Activated T-cell treated with anti-CD3 and anti-CD28 coated beads, Interleukin-2, amount 50 U/mL, for 24 hours (primary cell): ENCODE measurements around the gene PYM1.

ENCODE experiments used
- DNase-seq: peaks from one replicate; pipeline ENCODE4 v3.0.0-alpha.2; 2020
- H3K27ac Mint-ChIP-seq: 2 replicates; pipeline ENCODE4 v1.8.0; 2020; ENCODE audit warnings: mild to moderate bottlenecking, mixed read lengths
- H3K27me3 Mint-ChIP-seq: 2 replicates; pipeline ENCODE4 v1.8.0; 2020; ENCODE audit warnings: mixed read lengths
- H3K36me3 Mint-ChIP-seq: 2 replicates; pipeline ENCODE4 v1.8.0; 2020; ENCODE audit warnings: low read depth, mixed read lengths
- H3K4me1 Mint-ChIP-seq: 2 replicates; pipeline ENCODE4 v1.8.0; 2020; ENCODE audit warnings: low read depth, mixed read lengths
- H3K4me3 Mint-ChIP-seq: 2 replicates; pipeline ENCODE4 v1.8.0; 2020; ENCODE audit warnings: mild to moderate bottlenecking, moderate library complexity, mixed read lengths
- H3K9me3 Mint-ChIP-seq: 2 replicates; pipeline ENCODE4 v1.8.0; 2020; ENCODE audit warnings: mixed read lengths

Gene PYM1

GRCh38 chr12:55927588-55928502, at the start of gene PYM1:
Gene PYM1, minus strand, starts transcription at chr12:55927894. Its CDS starts 133 bp downstream, at chr12:55927761.
- peaks cover 60% of the 10 kb centered on the region for H3K36me3 Mint-ChIP-seq

DNA sequence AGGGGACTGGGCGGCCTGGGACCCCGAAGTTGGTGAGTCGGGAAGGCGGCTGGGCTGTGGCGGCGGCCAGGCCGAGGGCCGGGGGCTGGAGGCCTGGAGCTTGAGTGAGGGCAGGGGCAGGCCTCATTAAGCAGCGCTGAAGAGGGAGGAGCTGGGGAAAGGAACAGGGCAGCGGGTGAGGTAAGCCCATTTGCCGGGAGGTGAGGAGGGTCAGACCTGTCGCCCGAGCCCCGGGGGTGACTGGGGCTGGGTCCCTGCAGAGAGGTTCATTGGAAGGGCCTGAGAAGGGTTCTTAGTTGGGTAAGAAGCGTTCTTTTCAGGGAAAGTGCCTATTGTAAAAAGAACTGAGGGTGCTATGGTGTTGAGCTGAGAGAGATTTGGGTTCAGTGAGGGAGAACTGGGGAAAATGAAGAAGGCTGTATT, 46.6 kb upstream of the PYM1 start:
- peaks cover 31% of the 10 kb centered on the region for H3K4me1 Mint-ChIP-seq
- no peaks in the 10 kb centered on the region for H3K9me3 Mint-ChIP-seq
- no peak overlapping the region for H3K4me3 Mint-ChIP-seq
- DNase-seq, result no peak
- H3K27ac Mint-ChIP-seq, result no peak overlapping the region
- H3K27me3 Mint-ChIP-seq, result no peaks in the 10 kb centered on the region
- H3K36me3 Mint-ChIP-seq, result peaks cover 23% of the 10 kb centered on the region

More at GRCh38 chr12:55927588-55928502, at the start of gene PYM1:
- peak within 1 kb of the TSS; percentile 91 for H3K4me3 Mint-ChIP-seq
- DNase-seq, result peak; percentile 80
- no peaks in the 10 kb centered on the region for H3K27me3 Mint-ChIP-seq
- H3K4me1 Mint-ChIP-seq, result peaks cover 50% of the 10 kb centered on the region
- H3K9me3 Mint-ChIP-seq, result no peaks in the 10 kb centered on the region
- H3K27ac Mint-ChIP-seq, result peak within 1 kb of the TSS; percentile 98

GRCh38 chr12:55973599-55974307, 46.1 kb upstream of the PYM1 start, which contains the start of gene RAB5B:
Gene RAB5B, plus strand, starts transcription at chr12:55974078. Its CDS starts 12,883 bp downstream, at chr12:55986961.
- Mint-ChIP-seq H3K9me3 (no peaks in the 10 kb centered on the region), H3K4me3 (no peak within 1 kb of the TSS), H3K27ac (no peak within 1 kb of the TSS), H3K36me3 (peaks cover 25% of the 10 kb centered on the region), H3K4me1 (peaks cover 31% of the 10 kb centered on the region), H3K27me3 (no peaks in the 10 kb centered on the region)
- DNase-seq, result peak; percentile 93

- no peak overlapping the region for H3K27ac Mint-ChIP-seq
- H3K36me3 Mint-ChIP-seq, result peaks cover 29% of the 10 kb centered on the region
- no peak overlapping the region for H3K4me3 Mint-ChIP-seq
- no peak for DNase-seq
- H3K4me1 Mint-ChIP-seq, result peaks cover 36% of the 10 kb centered on the region
- no peaks in the 10 kb centered on the region for H3K27me3 Mint-ChIP-seq
- H3K9me3 Mint-ChIP-seq, result no peaks in the 10 kb centered on the region
Measured at GRCh38 chr12:55972911-55973598, 45.4 kb upstream of the PYM1 start.

GRCh38 chr12:55972456-55972855, 44.8 kb upstream of the PYM1 start:
- no peak for DNase-seq
- no peaks in the 10 kb centered on the region for H3K9me3 Mint-ChIP-seq
- H3K36me3 Mint-ChIP-seq, result peaks cover 31% of the 10 kb centered on the region
- H3K4me1 Mint-ChIP-seq, result peaks cover 38% of the 10 kb centered on the region
- H3K4me3 Mint-ChIP-seq, result no peak overlapping the region
- H3K27me3 Mint-ChIP-seq, result no peaks in the 10 kb centered on the region
- no peak overlapping the region for H3K27ac Mint-ChIP-seq

- DNase-seq, result no peak
- peaks cover 36% of the 10 kb centered on the region for H3K4me1 Mint-ChIP-seq
- H3K27me3 Mint-ChIP-seq, result no peaks in the 10 kb centered on the region
- H3K9me3 Mint-ChIP-seq, result no peaks in the 10 kb centered on the region
- no peak overlapping the region for H3K27ac Mint-ChIP-seq
- peaks cover 35% of the 10 kb centered on the region for H3K36me3 Mint-ChIP-seq
- H3K4me3 Mint-ChIP-seq, result no peak overlapping the region
Measured at GRCh38 chr12:55972042-55972441, 44.3 kb upstream of the PYM1 start.

GRCh38 chr12:55970775-55971174, 43.1 kb upstream of the PYM1 start:
- H3K4me3 Mint-ChIP-seq, result no peak overlapping the region
- peaks cover 36% of the 10 kb centered on the region for H3K4me1 Mint-ChIP-seq
- no peaks in the 10 kb centered on the region for H3K27me3 Mint-ChIP-seq
- H3K9me3 Mint-ChIP-seq, result no peaks in the 10 kb centered on the region
- H3K36me3 Mint-ChIP-seq, result peaks cover 35% of the 10 kb centered on the region
- H3K27ac Mint-ChIP-seq, result no peak overlapping the region
- no peak for DNase-seq

GRCh38 chr12:55969356-55969755, 41.7 kb upstream of the PYM1 start:
- Mint-ChIP-seq H3K4me1 (peaks cover 38% of the 10 kb centered on the region), H3K9me3 (no peaks in the 10 kb centered on the region), H3K27ac (peak overlapping the region; percentile 26), H3K4me3 (no peak overlapping the region), H3K27me3 (no peaks in the 10 kb centered on the region), H3K36me3 (peaks cover 35% of the 10 kb centered on the region)
- no peak for DNase-seq

DNA sequence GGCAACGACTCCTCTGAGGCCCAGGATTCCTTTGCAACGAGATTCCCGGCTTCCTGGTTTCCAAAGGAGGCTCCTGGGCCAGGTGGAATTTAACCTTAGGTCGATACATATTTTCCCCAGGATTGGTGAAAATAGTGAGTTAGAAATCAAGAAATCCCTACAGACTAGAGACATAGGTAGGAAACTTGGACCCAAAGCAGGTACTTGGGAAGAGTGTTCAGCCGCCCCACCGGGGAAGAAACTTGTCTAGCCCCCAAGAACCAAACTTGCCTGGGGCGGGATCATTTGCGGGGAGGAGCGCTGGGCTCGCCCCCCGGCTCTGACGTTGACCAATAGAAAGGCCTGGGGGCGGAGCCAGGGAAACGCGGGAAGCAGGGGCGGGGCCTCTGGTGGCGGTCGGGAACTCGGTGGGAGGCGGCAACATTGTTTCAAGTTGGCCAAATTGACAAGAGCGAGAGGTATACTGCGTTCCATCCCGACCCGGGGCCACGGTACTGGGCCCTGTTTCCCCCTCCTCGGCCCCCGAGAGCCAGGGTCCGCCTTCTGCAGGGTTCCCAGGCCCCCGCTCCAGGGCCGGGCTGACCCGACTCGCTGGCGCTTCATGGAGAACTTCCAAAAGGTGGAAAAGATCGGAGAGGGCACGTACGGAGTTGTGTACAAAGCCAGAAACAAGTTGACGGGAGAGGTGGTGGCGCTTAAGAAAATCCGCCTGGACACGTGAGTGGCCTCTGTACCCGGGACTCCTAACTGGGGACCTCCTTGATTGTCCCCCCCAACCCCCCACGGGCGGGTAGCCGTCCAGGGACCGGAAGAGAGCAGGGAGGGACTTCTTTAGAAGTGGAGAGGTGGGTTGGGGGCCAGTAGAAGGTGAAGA, 39.0 kb upstream of the PYM1 start, which contains the start of gene CDK2:
Gene CDK2, plus strand, starts transcription at position 423 of the 874 bp plus-strand sequence. Its CDS starts 179 bp downstream, at position 602.
- Mint-ChIP-seq H3K27ac (peak within 1 kb of the TSS; percentile 94), H3K4me1 (peaks cover 35% of the 10 kb centered on the region), H3K36me3 (peaks cover 35% of the 10 kb centered on the region)

DNA sequence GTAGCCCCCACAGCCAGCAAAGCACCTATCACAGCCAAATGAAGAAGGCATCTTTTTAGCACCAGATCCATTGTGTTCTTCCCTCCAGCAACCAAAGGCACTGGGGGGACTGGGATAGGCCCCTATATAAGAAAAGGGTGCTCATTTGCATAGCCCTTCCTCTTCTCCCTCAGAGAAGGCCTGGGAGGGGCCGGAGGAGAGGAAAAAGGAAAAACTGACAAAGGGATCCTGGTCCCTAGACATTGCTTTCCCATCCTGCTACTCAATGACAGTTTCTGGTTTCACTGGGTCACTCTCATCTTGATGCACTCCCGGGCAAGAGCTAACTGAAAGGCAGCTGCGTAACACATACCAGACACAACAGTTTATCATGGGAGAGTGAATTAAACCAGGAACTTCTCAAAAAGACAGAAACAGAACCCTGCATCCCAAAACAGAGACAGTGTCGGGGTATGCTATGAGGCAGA, 38.3 kb upstream of the PYM1 start, which contains the start of gene PMEL:
Gene PMEL, minus strand, starts transcription at position 102 of the 467 bp plus-strand sequence. Its CDS starts 31 bp downstream, at position 71.
- peak within 1 kb of the TSS; percentile 99 for H3K4me3 Mint-ChIP-seq
- H3K27me3 Mint-ChIP-seq, result no peaks in the 10 kb centered on the region
- peaks cover 35% of the 10 kb centered on the region for H3K36me3 Mint-ChIP-seq
- no peak for DNase-seq
- peaks cover 33% of the 10 kb centered on the region for H3K4me1 Mint-ChIP-seq
- H3K27ac Mint-ChIP-seq, result peak within 1 kb of the TSS; percentile 94
- H3K9me3 Mint-ChIP-seq, result no peaks in the 10 kb centered on the region

More for the DNA sequence above, 39.0 kb upstream of the PYM1 start, which contains the start of gene CDK2:
- no peaks in the 10 kb centered on the region for H3K27me3 Mint-ChIP-seq
- peak within 1 kb of the TSS; percentile 99 for H3K4me3 Mint-ChIP-seq
- DNase-seq, result peak; percentile 95
- H3K9me3 Mint-ChIP-seq, result no peaks in the 10 kb centered on the region

DNA sequence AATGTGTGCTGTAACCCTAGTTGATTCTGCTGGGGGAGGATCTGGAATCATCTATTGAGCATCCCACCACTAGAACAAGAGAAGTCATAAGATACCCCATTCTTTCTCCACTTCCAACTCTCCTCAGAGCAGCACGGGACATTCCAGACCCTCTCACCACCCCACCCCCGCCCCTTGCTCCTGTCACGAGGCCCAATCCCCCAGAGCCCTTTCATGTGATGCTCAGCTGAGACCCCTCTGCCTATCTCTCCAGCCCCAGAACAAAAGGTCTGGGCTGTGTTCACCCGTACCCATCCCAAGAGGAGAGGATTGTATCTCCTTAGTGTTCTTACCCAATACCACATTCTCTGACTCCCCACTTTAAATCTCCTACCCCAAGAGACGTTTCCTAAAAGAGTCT, 37.5 kb upstream of the PYM1 start:
- H3K27me3 Mint-ChIP-seq, result no peaks in the 10 kb centered on the region
- H3K27ac Mint-ChIP-seq, result no peak overlapping the region
- DNase-seq, result no peak
- no peaks in the 10 kb centered on the region for H3K9me3 Mint-ChIP-seq
- peaks cover 35% of the 10 kb centered on the region for H3K36me3 Mint-ChIP-seq
- peaks cover 32% of the 10 kb centered on the region for H3K4me1 Mint-ChIP-seq
- H3K4me3 Mint-ChIP-seq, result no peak overlapping the region

GRCh38 chr12:55963760-55964159, 36.1 kb upstream of the PYM1 start:
- DNase-seq, result no peak
- peaks cover 31% of the 10 kb centered on the region for H3K4me1 Mint-ChIP-seq
- no peaks in the 10 kb centered on the region for H3K9me3 Mint-ChIP-seq
- H3K36me3 Mint-ChIP-seq, result peaks cover 22% of the 10 kb centered on the region
- no peak overlapping the region for H3K27ac Mint-ChIP-seq
- no peaks in the 10 kb centered on the region for H3K27me3 Mint-ChIP-seq
- H3K4me3 Mint-ChIP-seq, result no peak overlapping the region

DNA sequence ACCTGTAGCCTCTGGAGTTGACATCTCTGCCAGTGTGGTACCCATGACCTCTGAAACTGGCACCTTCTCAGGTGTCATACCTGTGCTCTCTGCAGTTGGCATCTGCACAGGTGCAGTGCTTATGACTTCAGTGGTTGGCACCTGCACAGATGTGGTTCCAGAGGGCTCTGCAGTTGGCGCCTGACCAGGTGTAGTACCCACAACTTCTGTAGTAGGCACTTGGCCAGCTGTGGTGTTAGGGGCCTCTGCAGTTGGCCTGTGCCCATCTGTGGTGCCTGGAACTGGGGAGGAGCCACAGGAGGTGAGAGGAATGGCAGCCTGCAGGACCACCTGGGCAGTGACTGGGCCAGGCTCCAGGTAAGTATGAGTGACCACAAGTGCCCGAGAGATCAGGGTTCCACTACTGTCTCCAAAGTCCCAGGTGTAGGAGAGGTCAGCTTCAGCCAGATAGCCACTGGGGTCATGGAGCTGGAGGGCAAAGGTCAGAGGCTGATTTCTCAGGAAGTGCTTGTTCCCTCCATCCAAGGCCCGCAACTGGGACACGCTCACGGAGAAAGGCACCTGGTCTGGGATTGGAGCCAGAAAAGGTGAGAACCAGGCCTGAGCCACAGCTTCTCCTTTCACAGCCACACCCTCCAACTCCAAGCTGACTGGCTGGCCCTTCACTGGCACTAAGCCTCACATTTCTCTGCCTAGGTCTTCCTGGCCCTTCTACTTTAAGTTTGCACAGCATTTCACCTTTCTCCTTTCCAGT, 29.6 kb upstream of the PYM1 start:
- Mint-ChIP-seq H3K27me3 (no peaks in the 10 kb centered on the region), H3K4me3 (no peak overlapping the region), H3K4me1 (peaks cover 30% of the 10 kb centered on the region), H3K36me3 (peaks cover 39% of the 10 kb centered on the region), H3K9me3 (no peaks in the 10 kb centered on the region), H3K27ac (peak overlapping the region; percentile 48)
- no peak for DNase-seq
